Suprapubic skin (tissue), 3 donors: ENCODE data around the gene UNC45A.
"Not testable (repeated sequence)": the region's sequence is repeated elsewhere in the genome, so short reads cannot be mapped to it uniquely, and the experiment has no call there.

Source experiments
- POLR2A ChIP-seq, 2 donors: fragments of 450-650 bp; IDR thresholded peaks; one replicate each; pipeline ENCODE4 v1.6.1; 2017; ENCODE audit warnings: antibody characterized with exemption in 2 of 2, mild to moderate bottlenecking in 2 of 2, moderate library complexity in 2 of 2
- TF ChIP-seq, protein P1 (sequence below), 2 donors: fragments of 200-600 bp in 1 of 2; fragments of 450-650 bp in 1 of 2; sonication (generic) in 1 of 2; IDR thresholded peaks; one replicate each; pipeline ENCODE4 v1.5.1; 2016 to 2019; ENCODE audit warnings: antibody characterized with exemption in 2 of 2, mild to moderate bottlenecking in 1 of 2, moderate library complexity in 1 of 2

GRCh38 chr15:90909449-90909848, 25.6 kb upstream of the UNC45A start:
- TF ChIP-seq, protein P1, sequence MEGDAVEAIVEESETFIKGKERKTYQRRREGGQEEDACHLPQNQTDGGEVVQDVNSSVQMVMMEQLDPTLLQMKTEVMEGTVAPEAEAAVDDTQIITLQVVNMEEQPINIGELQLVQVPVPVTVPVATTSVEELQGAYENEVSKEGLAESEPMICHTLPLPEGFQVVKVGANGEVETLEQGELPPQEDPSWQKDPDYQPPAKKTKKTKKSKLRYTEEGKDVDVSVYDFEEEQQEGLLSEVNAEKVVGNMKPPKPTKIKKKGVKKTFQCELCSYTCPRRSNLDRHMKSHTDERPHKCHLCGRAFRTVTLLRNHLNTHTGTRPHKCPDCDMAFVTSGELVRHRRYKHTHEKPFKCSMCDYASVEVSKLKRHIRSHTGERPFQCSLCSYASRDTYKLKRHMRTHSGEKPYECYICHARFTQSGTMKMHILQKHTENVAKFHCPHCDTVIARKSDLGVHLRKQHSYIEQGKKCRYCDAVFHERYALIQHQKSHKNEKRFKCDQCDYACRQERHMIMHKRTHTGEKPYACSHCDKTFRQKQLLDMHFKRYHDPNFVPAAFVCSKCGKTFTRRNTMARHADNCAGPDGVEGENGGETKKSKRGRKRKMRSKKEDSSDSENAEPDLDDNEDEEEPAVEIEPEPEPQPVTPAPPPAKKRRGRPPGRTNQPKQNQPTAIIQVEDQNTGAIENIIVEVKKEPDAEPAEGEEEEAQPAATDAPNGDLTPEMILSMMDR (IDR thresholded peaks at IDR 0.05), result not testable (repeated sequence)
- not testable (repeated sequence) for TF ChIP-seq POLR2A (IDR thresholded peaks at IDR 0.05)
